GM12872 (cell line): ENCODE results near the gene NPFFR1.

Source experiments
- TF ChIP-seq, protein P1 (sequence below): IDR thresholded peaks from 3 replicates; pipeline ENCODE4 v1.5.1; 2011; ENCODE audit warnings: low read depth, mild to moderate bottlenecking, low read length, moderate library complexity; ENCODE audit not compliant: insufficient read depth

Gene NPFFR1

DNA sequence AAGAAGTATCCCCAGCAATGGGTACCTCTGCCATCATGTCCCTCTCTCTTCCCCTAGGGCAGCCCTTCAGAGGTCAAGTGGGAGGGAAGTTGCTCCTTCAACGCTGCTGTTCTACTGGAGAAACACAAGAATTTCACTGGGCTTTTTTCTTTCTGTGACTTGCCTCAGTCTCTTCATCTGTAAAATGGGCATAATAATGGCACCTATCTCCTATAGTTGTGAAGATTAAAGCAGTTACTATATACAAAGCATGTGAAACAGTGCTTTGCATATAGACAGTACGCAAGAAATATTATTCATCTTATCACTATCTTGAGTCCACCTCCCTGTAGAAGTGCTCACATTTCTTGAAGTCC lies 1.6 kb upstream of the NPFFR1 start:
- TF ChIP-seq, protein P1, sequence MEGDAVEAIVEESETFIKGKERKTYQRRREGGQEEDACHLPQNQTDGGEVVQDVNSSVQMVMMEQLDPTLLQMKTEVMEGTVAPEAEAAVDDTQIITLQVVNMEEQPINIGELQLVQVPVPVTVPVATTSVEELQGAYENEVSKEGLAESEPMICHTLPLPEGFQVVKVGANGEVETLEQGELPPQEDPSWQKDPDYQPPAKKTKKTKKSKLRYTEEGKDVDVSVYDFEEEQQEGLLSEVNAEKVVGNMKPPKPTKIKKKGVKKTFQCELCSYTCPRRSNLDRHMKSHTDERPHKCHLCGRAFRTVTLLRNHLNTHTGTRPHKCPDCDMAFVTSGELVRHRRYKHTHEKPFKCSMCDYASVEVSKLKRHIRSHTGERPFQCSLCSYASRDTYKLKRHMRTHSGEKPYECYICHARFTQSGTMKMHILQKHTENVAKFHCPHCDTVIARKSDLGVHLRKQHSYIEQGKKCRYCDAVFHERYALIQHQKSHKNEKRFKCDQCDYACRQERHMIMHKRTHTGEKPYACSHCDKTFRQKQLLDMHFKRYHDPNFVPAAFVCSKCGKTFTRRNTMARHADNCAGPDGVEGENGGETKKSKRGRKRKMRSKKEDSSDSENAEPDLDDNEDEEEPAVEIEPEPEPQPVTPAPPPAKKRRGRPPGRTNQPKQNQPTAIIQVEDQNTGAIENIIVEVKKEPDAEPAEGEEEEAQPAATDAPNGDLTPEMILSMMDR: no peak

DNA sequence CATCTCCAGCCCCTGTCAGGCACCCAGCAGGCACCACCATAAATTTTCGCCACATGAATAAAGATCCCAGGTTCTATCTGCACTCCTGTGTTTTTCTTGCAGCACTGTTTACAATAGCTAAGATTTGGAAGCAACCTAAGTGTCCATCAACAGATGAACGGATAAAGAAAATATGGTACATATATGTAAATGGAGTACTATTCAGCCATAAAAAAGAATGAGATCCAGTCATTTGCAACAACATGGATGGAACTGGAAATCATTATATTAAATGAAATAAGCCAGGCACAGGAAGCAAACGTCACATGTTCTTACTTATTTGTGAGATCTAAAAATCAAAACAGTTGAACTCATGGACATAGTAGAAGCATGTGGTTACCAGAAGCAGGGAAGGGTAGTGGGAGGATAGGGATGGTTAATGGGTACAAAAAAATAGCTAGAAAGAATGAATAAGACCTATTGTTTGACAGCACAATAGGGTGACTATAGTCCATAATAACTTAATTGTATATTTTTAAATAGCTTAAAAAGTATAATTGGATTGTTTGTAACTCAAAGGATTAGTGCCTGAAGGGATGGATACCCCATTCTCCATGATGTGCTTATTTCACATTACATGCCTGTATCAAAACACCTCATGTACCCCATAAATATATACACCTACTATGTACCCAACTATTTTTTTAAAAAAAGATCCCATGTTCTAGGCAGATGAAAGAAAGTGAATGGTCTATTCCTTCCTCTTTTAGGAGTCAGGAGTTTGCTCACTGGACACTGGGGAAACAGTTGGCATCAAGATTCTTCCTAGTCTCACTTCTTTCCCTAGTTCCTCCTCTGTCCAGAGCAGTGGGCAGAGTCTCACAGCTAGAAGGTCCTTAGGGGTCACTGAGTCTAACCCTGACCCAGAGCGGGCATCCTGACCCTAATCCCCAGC lies 1.0 kb upstream of the NPFFR1 start:
- TF ChIP-seq, protein P1: no peak

DNA sequence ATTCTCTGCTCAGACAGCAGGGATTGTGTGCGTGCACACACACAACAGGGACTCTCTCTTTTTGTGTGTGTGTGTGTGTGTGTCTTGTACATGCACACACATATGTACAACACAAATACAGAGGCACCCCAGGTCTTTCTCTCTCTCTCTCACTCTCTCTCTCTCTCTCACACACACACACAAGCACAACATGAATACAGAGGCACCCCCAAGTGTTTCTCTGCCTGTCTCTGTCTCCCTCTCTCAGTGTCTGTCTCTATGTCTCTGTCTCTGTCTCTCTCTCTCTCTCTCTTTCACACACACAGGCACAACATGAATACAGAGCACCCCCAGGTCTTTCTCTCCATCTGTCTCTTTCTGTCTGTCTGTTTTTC lies 746 bp downstream of the NPFFR1 start:
- TF ChIP-seq, protein P1: no peak

DNA sequence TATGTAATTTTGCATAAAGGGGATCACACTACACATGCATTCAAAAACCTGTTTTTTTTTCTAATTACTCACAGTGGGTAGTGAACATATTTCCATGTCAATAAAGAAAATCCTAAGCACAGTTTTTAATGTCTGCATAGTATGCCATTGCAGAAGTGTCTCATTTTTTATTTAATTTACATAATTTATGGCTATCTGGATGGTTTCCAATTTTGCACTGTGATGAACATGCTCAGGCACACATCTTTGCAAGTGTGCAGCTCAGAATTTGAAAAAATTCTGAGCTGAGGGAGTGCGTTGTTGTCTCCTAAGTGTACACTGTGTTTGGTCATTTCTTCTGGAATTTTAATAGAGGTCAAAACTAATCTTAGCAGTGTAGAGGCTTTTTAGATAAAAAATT lies 2.2 kb downstream of the NPFFR1 start:
- TF ChIP-seq, protein P1: no peak

DNA sequence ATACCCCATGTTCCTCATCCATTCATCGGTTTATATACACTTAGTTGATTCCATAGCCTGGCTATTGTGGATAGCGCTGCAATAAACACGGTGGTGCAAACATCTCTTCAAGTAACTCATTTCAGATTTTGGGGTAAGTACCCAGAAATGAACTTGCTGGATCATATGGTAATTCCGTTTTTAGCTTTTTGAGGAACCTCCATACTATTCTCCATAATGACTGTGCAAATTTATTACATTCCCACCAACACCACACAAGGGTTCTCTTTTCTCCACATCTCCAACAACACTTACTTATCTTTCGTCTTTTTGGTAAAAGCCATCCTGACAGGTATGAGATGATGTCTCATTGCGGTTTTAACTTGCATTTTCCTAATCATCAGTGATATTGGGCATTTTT lies 3.7 kb downstream of the NPFFR1 start:
- TF ChIP-seq, protein P1: no peak

DNA sequence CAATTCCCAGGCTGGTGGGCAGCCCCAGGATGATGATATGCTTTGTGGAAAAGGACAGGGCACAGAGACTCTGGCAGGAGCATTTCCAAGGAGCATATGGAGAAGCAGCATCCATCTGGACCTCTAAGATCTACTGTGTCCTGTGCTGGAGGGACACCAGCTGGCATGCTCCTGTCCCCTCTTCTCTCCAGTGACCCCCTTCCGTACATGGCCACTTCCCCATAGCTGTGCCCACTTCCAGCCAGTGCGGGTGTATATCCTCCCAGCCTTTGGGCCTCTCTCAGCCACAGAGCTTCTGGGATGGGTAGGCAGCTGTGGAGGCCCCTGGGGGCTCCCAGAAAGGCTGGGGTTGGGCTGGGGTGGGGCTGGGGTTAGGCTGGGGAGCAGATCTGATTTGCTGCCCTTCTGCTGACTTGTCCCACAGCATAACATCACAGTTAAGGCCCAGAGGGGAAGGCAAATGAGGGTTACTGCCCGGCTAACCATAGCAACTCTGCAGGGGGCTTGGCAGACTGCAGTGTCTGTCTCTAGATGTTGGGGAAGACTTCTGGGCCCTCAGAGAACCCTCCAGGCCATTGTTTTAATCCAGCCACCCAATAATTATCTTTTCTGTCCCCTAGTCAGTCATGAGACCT lies 6.3 kb downstream of the NPFFR1 start:
- TF ChIP-seq, protein P1: no peak

DNA sequence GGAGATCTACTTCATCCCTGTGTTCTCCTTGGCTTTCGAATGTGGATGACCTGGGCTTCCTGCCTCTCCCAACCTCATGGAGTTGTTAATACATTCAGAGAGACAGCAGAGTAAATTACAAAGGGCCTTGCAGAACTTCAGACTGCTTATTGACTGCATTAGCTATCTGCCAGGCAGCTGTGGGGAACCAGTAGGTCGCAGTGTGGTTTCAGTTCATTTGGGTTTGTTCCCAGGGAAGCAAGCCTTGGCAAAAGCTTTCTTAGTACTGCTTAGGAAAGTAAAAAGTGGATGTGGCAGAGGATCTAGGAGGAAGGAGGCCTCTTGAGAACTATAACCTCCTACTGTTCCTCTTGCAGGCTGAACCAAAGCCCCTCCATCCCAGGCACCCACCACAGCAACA lies 9.2 kb downstream of the NPFFR1 start:
- TF ChIP-seq, protein P1: no peak
